Neutrophil (primary cell): ENCODE data around the gene MS4A18.

ENCODE experiments used
- H3K27ac ChIP-seq: fragments of 200-600 bp; sonication (generic); 2 replicates; pipeline ENCODE4 v1.5.1; 2016; ENCODE audit warnings: mild to moderate bottlenecking, moderate library complexity
- H3K27me3 ChIP-seq: fragments of 200-600 bp; sonication (generic); 2 replicates; pipeline ENCODE4 v1.6.0; 2016; ENCODE audit warnings: mild to moderate bottlenecking
- H3K36me3 ChIP-seq: fragments of 200-600 bp; sonication (generic); 2 replicates; pipeline ENCODE4 v1.5.1; 2017
- H3K4me1 ChIP-seq, 2 experiments: fragments of 200-600 bp in 1 of 2; sonication (generic) in 1 of 2; 1 replicate in 1 of 2; 2 replicates in 1 of 2; pipeline versions ENCODE4 v1.5.1 to v1.6.1; 2013 to 2016; ENCODE audit warnings: low read depth in 1 of 2, low read length in 1 of 2, mild to moderate bottlenecking in 1 of 2, moderate library complexity in 1 of 2; ENCODE audit not compliant: control insufficient read depth in 1 of 2, insufficient read depth in 1 of 2
- H3K4me3 ChIP-seq, 2 experiments: fragments of 200-600 bp in 1 of 2; sonication (generic) in 1 of 2; 1 replicate in 1 of 2; 2 replicates in 1 of 2; pipeline ENCODE4 v1.5.1; 2013 to 2016; ENCODE audit warnings: low read depth in 1 of 2, low read length in 1 of 2, mild to moderate bottlenecking in 1 of 2, moderate library complexity in 1 of 2
- H3K9me3 ChIP-seq: fragments of 200-600 bp; sonication (generic); 2 replicates; pipeline ENCODE4 v1.5.1; 2016
- TF ChIP-seq, protein P1 (sequence below): fragments of 200-600 bp; sonication (generic); IDR thresholded peaks from 2 replicates; pipeline ENCODE4 v1.5.1; 2016; ENCODE audit warnings: antibody characterized with exemption

MS4A18 gene

DNA sequence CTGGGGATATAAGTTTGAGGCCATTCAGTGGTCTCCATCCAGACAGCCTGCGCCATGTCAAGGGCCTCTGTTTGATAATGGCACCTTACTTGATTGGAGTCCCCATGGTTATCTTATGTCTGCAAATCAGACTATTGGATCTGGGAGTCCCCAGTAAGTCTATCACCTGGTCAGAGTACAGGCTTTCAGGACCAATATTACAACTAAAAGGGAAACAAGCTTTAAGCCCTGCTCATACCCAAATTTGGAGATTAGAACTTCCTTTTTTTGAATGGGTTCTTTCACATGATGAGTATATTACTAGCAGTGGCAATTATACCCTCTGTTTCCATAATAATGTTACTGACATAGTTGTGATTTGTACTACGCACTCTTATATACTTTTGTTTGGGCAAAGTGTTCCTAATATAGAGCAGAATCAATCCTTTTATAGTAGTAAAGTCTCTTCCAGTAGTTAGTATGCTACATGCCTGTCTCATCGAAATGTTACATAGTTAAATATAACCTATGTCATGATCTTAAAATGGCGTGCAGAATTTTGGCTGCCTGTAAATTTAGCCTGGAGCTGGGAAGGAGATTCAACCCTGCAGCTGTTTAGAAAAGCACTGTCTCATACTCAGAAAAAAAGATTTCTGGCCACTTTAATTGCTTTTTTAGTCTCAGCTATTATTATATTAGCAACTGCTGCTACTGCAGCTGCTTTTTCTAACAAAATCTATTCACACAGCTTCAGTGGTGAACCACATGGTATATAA, 37.1 kb downstream of the MS4A18 start:
- Histone ChIP-seq H3K27ac (no peak overlapping the region), H3K36me3 (no peaks in the 10 kb centered on the region), H3K9me3 (no peaks in the 10 kb centered on the region), H3K4me1 (peaks cover 0 to 3% of the 10 kb centered on the region in 2 experiments), H3K4me3 (no peak overlapping the region), H3K27me3 (peaks cover 25% of the 10 kb centered on the region)
- TF ChIP-seq, protein P1, sequence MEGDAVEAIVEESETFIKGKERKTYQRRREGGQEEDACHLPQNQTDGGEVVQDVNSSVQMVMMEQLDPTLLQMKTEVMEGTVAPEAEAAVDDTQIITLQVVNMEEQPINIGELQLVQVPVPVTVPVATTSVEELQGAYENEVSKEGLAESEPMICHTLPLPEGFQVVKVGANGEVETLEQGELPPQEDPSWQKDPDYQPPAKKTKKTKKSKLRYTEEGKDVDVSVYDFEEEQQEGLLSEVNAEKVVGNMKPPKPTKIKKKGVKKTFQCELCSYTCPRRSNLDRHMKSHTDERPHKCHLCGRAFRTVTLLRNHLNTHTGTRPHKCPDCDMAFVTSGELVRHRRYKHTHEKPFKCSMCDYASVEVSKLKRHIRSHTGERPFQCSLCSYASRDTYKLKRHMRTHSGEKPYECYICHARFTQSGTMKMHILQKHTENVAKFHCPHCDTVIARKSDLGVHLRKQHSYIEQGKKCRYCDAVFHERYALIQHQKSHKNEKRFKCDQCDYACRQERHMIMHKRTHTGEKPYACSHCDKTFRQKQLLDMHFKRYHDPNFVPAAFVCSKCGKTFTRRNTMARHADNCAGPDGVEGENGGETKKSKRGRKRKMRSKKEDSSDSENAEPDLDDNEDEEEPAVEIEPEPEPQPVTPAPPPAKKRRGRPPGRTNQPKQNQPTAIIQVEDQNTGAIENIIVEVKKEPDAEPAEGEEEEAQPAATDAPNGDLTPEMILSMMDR: no peak

DNA sequence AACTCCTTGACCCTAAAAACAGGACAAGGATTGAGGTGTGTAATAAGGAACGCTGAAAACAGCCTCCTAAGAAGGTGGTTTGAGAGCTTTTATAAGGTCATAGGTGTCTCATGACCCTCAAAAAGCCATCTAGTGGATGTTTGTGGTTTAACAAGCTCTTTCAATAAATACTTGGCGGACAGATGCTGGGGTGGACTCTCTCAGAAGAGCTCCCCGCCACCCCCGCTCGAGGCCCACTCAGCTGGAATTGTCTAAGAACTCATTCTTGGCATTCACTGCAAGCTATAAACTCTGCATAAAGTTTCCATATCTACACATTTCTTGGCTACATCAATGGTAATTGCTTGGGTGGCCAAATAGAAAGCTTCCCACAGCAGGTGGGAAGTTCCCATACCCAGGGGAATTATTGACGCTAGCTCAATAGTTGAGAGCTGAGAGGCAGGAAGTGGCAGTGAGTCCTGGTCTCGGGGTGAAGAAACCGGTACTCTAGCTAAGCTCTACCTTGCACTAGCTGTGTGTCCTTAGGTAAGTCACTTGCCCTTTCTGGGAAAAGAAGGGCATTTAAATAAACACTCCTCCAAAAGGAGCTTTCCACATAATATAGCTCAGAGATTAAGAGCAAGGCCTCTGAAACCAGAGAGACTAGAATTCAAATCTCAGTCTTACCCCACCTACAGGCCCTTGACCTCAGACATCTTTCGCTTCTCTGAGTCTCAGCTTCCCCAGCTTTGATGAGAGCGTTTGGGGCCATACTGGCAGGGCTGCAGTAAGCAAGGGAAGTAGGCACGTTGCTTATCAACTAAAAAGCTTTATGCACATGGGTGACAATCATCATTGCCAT, 38.6 kb downstream of the MS4A18 start:
- H3K27me3 ChIP-seq: peaks cover 27% of the 10 kb centered on the region
- H3K27ac ChIP-seq: no peak overlapping the region
- TF ChIP-seq, protein P1: no peak
- no peak overlapping the region for H3K4me3 ChIP-seq
- H3K4me1 ChIP-seq: peaks cover 0 to 3% of the 10 kb centered on the region in 2 experiments
- H3K9me3 ChIP-seq: no peaks in the 10 kb centered on the region
- H3K36me3 ChIP-seq: no peaks in the 10 kb centered on the region

DNA sequence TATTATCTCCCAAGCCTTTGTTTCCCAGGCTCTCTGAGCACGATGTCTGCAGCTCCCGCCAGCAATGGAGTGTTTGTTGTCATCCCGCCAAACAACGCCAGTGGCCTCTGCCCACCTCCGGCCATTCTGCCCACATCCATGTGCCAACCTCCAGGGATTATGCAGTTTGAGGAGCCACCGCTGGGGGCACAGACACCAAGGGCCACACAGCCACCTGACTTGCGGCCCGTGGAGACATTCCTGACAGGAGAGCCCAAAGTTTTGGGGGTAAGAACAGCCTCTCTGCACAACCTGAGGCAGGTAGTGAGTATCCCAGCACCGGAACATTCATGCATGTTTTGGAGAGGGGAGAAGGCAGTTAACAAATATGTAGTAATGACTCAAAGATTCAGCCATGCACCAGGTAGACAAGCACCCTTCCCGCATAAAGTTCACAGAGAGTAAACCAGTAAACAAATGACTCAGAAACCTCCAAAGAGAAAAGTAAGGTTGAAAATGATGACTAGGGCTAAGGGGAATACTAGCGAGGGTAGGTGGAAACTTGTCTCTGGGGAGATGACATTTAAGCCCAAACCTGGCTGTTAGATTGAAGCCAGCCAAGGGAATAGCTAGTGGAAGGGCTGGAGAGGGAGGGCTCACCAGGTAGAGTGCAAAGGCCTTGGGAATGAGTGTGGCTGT, 39.3 kb downstream of the MS4A18 start:
- TF ChIP-seq, protein P1: no peak
- Histone ChIP-seq H3K36me3 (no peaks in the 10 kb centered on the region), H3K9me3 (no peaks in the 10 kb centered on the region), H3K27ac (no peak overlapping the region), H3K4me1 (peaks cover 0 to 3% of the 10 kb centered on the region in 2 experiments), H3K27me3 (peaks cover 19% of the 10 kb centered on the region), H3K4me3 (no peak overlapping the region)

DNA sequence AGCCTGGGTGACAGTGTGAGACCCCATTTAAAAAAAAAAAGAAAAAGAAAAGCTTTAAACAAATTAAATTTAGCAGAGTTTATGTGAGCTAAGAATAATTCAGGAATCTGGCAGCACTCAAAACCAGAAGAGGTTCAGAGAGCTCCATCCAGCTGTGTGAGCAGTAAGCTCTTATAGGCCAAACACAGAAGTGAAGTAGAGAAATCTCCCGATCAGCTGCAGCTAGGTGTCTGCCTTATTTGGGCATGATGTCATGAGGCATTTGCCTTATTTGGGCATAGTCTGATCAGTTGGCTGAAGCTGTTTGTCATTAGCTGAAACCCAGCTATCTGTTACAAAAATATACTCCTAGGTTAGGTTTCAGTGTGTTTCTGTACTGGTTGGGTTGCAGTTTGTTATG, 40.4 kb downstream of the MS4A18 start:
- Histone ChIP-seq H3K4me1 (no peaks in the 10 kb centered on the region), H3K27ac (no peak overlapping the region), H3K27me3 (peaks cover 10% of the 10 kb centered on the region), H3K36me3 (no peaks in the 10 kb centered on the region), H3K9me3 (no peaks in the 10 kb centered on the region), H3K4me3 (no peak overlapping the region)
- TF ChIP-seq, protein P1: no peak

DNA sequence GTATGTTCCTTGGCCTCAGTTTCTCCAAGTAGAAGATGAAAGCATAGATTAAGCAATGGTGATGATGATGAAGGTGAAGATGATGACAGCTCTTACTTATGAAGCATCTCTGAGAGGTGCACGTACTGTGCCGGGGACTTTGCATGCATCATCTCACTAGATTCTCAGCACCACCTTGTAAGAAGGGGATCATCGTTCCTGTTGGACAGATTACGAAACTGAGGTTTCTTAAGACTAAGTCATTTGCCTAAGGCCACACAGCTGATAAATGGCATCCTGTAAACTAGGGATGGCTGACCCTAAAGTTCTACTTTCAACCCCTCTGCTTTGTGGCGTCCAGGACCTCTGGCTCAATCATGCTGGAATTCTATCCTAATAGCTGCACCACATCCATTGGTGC, 40.8 kb downstream of the MS4A18 start:
- Histone ChIP-seq H3K4me1 (no peaks in the 10 kb centered on the region), H3K4me3 (no peak overlapping the region), H3K27ac (no peak overlapping the region), H3K9me3 (no peaks in the 10 kb centered on the region), H3K36me3 (no peaks in the 10 kb centered on the region), H3K27me3 (peaks cover 10% of the 10 kb centered on the region)
- TF ChIP-seq, protein P1: no peak
